ENCODE results near the gene RND1. TPM values are rescaled to one million over a fixed set of nuclear protein-coding genes. Genes with fewer than 3 reads are reported as not detected.

The RND1 gene
- total and polyA plus RNA-seq, 2 experiments from 2014 or later = 9.3 to 10.4 TPM

DNA sequence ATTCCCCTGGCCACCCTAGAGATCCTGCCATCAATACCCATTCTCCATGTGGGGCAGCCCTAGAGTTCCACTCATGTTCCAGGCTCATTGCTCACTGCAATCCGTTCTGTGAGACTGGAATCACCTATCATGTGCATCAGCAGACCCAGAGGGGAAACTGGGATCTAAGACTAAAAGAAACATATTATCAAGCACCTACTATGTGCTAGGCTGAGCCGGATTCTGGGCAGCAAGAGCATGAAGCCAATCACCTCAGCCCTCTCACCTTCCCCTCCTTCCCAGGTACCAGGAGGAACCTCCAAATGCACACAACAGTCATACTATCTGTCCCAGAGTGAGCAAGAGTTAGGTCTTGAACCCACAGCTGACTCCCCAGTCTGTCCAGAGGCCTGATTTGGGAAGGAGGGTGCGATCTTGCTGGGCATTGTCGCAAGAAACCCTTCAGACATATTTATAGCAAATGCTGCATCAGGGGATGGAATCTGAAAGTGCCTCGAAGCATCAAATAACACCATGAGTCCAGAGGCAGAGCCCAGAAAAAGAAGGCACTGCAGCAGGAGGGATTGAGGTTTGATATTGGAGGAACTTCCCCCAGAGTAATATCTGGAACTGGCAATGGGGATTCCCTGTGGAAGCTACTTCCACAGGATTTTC lies 54.1 kb downstream of the RND1 start:
- H3K27me3 ChIP-seq (ENCODE audit: insufficient read depth) = peaks cover 59% of the 10 kb centered on the region
- H3F3A ChIP-seq (replicated peaks; ENCODE audit: low read depth) = no peaks in the 10 kb centered on the region; the same call in 1 of the 2 replicates
- peak overlapping the region; percentile 32; the same call in 1 of the 2 replicates for H2AFZ ChIP-seq
- H3K27ac ChIP-seq (ENCODE audit: low read depth) = no peak overlapping the region
- no peak overlapping the region for H3K4me2 ChIP-seq
- Mint-ChIP-seq H3K4me3 (no peak overlapping the region), H3K4me1 (peaks cover 27% of the 10 kb centered on the region), H3K36me3 (ENCODE audit: low read depth) (no peaks in the 10 kb centered on the region), H3K27ac (no peak overlapping the region), H3K9me3 (no peaks in the 10 kb centered on the region), H3K27me3 (ENCODE audit: insufficient read depth, low read depth, poor library complexity) (peaks cover 45% of the 10 kb centered on the region)
- no peak for TF ChIP-seq POLR2AphosphoS5 (IDR thresholded peaks at IDR 0.05; ENCODE audit: low read depth)
- no peaks in the 10 kb centered on the region for H3K79me2 ChIP-seq (replicated peaks; ENCODE audit: insufficient read depth)
- no peaks in the 10 kb centered on the region for H3K9me2 ChIP-seq (ENCODE audit: insufficient read depth)
- peaks cover 17% of the 10 kb centered on the region; the same call in 1 of the 2 replicates for H3K4me1 ChIP-seq (ENCODE audit: insufficient read depth)
- no peak overlapping the region for H3K4me3 ChIP-seq
- no peaks in the 10 kb centered on the region for H3K36me3 ChIP-seq (ENCODE audit: insufficient read depth)
- ATAC-seq = no peak
- H4K20me1 ChIP-seq (replicated peaks; ENCODE audit: insufficient read depth) = no peaks in the 10 kb centered on the region
- DNase-seq (ENCODE audit: low spot score) = no peak

DNA sequence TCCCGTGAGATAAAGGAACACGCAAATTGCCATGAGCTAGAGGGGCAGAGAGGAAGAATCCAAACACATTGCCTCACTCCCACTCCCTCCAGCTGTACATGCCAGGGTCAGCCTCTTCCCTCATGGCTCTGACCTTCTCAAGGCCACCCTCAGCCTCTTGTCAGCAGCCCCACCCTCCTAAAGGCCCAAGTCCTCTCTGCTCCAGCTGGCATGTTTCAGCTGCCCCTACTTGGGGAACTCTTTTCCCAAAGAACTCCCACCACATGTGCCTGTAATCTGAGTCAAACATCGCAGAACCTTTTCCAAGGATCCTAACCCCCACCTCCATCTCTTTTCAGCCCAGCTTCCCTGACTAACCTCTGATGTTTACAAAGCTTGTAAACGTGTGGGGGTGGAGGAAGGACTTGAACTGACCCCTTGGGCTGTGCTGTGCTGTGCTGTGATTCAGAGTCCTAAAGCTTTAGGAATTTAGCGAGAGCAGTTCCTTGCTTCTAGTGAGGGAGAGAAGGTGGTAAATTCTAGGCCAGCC lies 54.7 kb downstream of the RND1 start:
- no peak overlapping the region for H3K27ac Mint-ChIP-seq
- H4K20me1 ChIP-seq (replicated peaks; ENCODE audit: insufficient read depth) = no peaks in the 10 kb centered on the region
- TF ChIP-seq EZH2phosphoT487 (IDR thresholded peaks at IDR 0.05; ENCODE audit: unreplicated experiment) = no peak
- TF ChIP-seq, protein P1, sequence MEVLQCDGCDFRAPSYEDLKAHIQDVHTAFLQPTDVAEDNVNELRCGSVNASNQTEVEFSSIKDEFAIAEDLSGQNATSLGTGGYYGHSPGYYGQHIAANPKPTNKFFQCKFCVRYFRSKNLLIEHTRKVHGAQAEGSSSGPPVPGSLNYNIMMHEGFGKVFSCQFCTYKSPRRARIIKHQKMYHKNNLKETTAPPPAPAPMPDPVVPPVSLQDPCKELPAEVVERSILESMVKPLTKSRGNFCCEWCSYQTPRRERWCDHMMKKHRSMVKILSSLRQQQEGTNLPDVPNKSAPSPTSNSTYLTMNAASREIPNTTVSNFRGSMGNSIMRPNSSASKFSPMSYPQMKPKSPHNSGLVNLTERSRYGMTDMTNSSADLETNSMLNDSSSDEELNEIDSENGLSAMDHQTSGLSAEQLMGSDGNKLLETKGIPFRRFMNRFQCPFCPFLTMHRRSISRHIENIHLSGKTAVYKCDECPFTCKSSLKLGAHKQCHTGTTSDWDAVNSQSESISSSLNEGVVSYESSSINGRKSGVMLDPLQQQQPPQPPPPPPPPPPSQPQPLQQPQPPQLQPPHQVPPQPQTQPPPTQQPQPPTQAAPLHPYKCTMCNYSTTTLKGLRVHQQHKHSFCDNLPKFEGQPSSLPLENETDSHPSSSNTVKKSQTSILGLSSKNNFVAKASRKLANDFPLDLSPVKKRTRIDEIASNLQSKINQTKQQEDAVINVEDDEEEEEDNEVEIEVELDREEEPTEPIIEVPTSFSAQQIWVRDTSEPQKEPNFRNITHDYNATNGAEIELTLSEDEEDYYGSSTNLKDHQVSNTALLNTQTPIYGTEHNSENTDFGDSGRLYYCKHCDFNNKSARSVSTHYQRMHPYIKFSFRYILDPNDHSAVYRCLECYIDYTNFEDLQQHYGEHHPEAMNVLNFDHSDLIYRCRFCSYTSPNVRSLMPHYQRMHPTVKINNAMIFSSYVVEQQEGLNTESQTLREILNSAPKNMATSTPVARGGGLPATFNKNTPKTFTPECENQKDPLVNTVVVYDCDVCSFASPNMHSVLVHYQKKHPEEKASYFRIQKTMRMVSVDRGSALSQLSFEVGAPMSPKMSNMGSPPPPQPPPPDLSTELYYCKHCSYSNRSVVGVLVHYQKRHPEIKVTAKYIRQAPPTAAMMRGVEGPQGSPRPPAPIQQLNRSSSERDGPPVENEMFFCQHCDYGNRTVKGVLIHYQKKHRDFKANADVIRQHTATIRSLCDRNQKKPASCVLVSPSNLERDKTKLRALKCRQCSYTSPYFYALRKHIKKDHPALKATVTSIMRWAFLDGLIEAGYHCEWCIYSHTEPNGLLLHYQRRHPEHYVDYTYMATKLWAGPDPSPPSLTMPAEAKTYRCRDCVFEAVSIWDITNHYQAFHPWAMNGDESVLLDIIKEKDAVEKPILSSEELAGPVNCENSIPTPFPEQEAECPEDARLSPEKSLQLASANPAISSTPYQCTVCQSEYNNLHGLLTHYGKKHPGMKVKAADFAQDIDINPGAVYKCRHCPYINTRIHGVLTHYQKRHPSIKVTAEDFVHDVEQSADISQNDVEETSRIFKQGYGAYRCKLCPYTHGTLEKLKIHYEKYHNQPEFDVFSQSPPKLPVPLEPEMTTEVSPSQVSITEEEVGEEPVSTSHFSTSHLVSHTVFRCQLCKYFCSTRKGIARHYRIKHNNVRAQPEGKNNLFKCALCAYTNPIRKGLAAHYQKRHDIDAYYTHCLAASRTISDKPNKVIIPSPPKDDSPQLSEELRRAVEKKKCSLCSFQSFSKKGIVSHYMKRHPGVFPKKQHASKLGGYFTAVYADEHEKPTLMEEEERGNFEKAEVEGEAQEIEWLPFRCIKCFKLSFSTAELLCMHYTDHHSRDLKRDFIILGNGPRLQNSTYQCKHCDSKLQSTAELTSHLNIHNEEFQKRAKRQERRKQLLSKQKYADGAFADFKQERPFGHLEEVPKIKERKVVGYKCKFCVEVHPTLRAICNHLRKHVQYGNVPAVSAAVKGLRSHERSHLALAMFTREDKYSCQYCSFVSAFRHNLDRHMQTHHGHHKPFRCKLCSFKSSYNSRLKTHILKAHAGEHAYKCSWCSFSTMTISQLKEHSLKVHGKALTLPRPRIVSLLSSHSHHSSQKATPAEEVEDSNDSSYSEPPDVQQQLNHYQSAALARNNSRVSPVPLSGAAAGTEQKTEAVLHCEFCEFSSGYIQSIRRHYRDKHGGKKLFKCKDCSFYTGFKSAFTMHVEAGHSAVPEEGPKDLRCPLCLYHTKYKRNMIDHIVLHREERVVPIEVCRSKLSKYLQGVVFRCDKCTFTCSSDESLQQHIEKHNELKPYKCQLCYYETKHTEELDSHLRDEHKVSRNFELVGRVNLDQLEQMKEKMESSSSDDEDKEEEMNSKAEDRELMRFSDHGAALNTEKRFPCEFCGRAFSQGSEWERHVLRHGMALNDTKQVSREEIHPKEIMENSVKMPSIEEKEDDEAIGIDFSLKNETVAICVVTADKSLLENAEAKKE (CRISPR knock-in tag; IDR thresholded peaks at IDR 0.05) = no peak
- TF ChIP-seq, protein P2, sequence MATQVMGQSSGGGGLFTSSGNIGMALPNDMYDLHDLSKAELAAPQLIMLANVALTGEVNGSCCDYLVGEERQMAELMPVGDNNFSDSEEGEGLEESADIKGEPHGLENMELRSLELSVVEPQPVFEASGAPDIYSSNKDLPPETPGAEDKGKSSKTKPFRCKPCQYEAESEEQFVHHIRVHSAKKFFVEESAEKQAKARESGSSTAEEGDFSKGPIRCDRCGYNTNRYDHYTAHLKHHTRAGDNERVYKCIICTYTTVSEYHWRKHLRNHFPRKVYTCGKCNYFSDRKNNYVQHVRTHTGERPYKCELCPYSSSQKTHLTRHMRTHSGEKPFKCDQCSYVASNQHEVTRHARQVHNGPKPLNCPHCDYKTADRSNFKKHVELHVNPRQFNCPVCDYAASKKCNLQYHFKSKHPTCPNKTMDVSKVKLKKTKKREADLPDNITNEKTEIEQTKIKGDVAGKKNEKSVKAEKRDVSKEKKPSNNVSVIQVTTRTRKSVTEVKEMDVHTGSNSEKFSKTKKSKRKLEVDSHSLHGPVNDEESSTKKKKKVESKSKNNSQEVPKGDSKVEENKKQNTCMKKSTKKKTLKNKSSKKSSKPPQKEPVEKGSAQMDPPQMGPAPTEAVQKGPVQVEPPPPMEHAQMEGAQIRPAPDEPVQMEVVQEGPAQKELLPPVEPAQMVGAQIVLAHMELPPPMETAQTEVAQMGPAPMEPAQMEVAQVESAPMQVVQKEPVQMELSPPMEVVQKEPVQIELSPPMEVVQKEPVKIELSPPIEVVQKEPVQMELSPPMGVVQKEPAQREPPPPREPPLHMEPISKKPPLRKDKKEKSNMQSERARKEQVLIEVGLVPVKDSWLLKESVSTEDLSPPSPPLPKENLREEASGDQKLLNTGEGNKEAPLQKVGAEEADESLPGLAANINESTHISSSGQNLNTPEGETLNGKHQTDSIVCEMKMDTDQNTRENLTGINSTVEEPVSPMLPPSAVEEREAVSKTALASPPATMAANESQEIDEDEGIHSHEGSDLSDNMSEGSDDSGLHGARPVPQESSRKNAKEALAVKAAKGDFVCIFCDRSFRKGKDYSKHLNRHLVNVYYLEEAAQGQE (IDR thresholded peaks at IDR 0.05; ENCODE audit: unreplicated experiment) = no peak
- H2AFZ ChIP-seq = peak overlapping the region; percentile 32
- DNase-seq (ENCODE audit: low spot score) = no peak
- peaks cover 23% of the 10 kb centered on the region for H3K4me1 Mint-ChIP-seq
- H3K27me3 Mint-ChIP-seq (ENCODE audit: insufficient read depth, low read depth, poor library complexity) = peaks cover 40% of the 10 kb centered on the region
- no peak overlapping the region for H3K27ac ChIP-seq (ENCODE audit: low read depth)
- ATAC-seq = no peak
- H3K4me2 ChIP-seq = no peak overlapping the region
- no peaks in the 10 kb centered on the region for H3K9me3 Mint-ChIP-seq
- H3K4me3 ChIP-seq = no peak overlapping the region
- no peaks in the 10 kb centered on the region; the same call in 1 of the 2 replicates for H3F3A ChIP-seq (replicated peaks; ENCODE audit: low read depth)
- peaks cover 53% of the 10 kb centered on the region for H3K27me3 ChIP-seq (ENCODE audit: insufficient read depth)
- no peaks in the 10 kb centered on the region for H3K36me3 ChIP-seq (ENCODE audit: insufficient read depth)
- H3K79me2 ChIP-seq (replicated peaks; ENCODE audit: insufficient read depth) = no peaks in the 10 kb centered on the region
- no peaks in the 10 kb centered on the region for H3K9me2 ChIP-seq (ENCODE audit: insufficient read depth)
- no peak overlapping the region for H3K4me3 Mint-ChIP-seq
- no peaks in the 10 kb centered on the region for H3K36me3 Mint-ChIP-seq (ENCODE audit: low read depth)
- peaks cover 13% of the 10 kb centered on the region; the same call in 1 of the 2 replicates for H3K4me1 ChIP-seq (ENCODE audit: insufficient read depth)
